ENCODE data around the gene OXCT2. TPM values are rescaled to one million over a fixed set of nuclear protein-coding genes. Genes with fewer than 3 reads are reported as not detected.
"Not testable (repeated sequence)": the region's sequence is repeated elsewhere in the genome, so short reads cannot be mapped to it uniquely, and the experiment has no call there.

OXCT2 gene
- total RNA-seq, 4 donors from 2014 or later = 5.0 to 12.2 (median 6.8) TPM

DNA sequence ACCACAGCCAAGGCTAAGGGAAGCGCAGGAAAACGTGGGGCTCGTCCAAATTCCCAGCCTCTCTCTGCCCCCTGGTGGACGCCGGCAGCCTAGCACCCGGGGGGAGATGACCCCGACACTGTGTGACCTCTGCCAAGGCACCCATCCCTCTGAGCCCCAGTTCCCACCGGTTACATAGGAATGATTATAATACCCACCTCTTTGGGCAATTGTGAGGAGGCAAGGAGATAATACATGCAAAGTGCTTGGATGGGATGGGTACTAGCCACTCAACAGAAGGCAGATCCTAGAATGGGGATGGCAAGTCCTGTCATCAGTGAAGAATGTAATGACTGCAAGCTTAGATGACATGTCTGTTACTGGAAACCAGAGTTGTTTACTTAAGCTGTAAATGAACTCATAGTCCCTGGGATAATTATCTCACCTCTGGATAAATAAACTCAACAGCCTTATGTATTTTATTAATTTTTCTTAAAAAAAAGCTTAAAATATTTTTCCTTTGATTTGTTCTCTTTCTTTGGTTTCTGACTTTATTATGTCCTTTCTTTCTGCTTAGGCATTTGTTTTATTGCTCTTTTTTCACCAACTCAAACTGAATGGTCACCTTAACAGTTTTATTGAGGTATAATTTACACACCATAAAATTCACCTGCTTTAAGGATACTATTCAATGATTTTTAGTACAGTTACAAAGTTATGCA is 28.8 kb upstream of the OXCT2 start:
- no peaks in the 10 kb centered on the region for H3K36me3 ChIP-seq
- TF ChIP-seq, protein P1, sequence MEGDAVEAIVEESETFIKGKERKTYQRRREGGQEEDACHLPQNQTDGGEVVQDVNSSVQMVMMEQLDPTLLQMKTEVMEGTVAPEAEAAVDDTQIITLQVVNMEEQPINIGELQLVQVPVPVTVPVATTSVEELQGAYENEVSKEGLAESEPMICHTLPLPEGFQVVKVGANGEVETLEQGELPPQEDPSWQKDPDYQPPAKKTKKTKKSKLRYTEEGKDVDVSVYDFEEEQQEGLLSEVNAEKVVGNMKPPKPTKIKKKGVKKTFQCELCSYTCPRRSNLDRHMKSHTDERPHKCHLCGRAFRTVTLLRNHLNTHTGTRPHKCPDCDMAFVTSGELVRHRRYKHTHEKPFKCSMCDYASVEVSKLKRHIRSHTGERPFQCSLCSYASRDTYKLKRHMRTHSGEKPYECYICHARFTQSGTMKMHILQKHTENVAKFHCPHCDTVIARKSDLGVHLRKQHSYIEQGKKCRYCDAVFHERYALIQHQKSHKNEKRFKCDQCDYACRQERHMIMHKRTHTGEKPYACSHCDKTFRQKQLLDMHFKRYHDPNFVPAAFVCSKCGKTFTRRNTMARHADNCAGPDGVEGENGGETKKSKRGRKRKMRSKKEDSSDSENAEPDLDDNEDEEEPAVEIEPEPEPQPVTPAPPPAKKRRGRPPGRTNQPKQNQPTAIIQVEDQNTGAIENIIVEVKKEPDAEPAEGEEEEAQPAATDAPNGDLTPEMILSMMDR (IDR thresholded peaks at IDR 0.05) = peak; percentile 72 to 95 (median 92)
- TF ChIP-seq POLR2A (IDR thresholded peaks at IDR 0.05) = no peak
- peaks cover 0 to 20% (median 2%) of the 10 kb centered on the region in 4 donors for H3K4me1 ChIP-seq
- H3K27me3 ChIP-seq = no peaks in the 10 kb centered on the region
- no peaks in the 10 kb centered on the region for H3K9me3 ChIP-seq
- peak overlapping the region; percentile 13 to 38 (median 30) for H3K4me3 ChIP-seq
- DNase-seq = peak; percentile 72 to 90 (median 85)
- peak overlapping the region; percentile 57 to 80 (median 70) for H3K27ac ChIP-seq

DNA sequence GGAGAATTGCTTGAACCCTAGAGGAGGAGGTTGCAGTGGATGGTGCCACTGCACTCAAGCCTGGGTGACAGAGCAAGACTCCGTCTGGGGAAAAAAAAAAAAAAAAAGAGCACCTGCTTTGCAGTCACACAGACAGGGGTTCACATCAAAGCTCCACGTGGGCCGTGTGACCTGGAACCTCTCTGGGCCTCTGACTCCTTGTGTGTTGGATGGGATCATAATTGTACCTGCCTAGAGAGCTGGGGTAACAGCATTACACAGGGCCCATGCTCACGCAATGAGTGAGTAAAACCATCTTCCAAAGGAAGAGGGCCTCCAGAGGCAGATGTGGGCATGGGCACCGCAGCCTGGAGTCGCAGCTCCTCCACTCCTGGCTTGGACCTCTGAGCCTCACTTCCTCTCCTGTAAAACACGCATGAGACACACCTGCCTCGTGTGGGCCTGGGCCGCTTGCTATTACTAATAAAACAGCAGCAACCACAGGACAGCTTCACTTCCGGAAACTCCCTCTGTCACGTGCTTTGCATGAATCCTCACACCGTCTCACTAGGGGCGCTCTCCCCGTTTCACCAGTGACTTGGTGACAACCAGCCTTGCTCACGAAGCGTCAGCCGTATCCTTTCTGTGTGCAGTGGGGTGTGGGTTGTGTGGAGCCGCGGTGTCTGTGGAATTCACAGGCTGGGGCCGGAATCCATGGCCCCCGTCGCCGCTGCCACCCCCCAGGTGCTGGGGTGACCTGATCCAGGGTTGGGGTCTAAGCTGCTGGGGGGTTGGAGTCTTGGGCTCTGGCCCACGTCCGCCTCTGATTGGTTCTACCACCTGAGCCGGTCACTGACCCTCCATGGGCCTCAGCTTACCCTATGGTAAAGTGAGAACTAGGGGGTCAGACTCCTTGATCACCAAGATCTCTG is 28.0 kb upstream of the OXCT2 start:
- H3K9me3 ChIP-seq, H3K36me3 ChIP-seq, H3K27me3 ChIP-seq: not testable (repeated sequence)
- DNase-seq = peak; percentile 87 to 97 (median 95)
- peak overlapping the region; percentile 57 to 80 (median 70) for H3K27ac ChIP-seq
- H3K4me3 ChIP-seq = peak overlapping the region; percentile 13 to 38 (median 30)
- H3K4me1 ChIP-seq = peaks cover 0 to 20% (median 2%) of the 10 kb centered on the region in 4 donors
- TF ChIP-seq POLR2A (IDR thresholded peaks at IDR 0.05) = peak; percentile 53 to 67
- TF ChIP-seq, protein P1 (IDR thresholded peaks at IDR 0.05) = peak in 4 of 6 experiments; percentile 47 to 71 (median 59)

DNA sequence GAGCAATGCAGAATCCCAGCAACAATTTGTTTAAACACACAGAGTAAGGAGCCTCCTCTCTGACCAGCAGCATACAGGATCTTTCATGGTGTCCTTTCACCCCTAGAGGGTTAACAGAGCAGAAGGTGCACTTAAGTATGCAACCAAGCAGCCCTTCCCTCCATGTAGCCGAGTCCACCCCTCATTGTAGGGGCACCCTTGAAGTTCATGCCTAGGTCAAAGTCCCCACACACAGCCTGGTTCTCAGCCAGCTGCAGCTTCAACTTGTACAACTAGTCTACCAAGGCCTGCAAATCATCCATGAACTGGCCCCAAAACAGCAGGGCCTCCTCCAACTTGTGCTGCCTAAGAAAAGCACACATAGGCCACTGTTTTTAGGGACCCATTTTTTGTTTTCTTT is 24.5 kb upstream of the OXCT2 start:
- H3K27me3 ChIP-seq = no peaks in the 10 kb centered on the region
- peaks cover 0 to 19% (median 2%) of the 10 kb centered on the region in 4 donors for H3K4me1 ChIP-seq
- no peaks in the 10 kb centered on the region for H3K36me3 ChIP-seq
- H3K4me3 ChIP-seq = no peak overlapping the region
- TF ChIP-seq, protein P1 (IDR thresholded peaks at IDR 0.05) = no peak
- TF ChIP-seq POLR2A (IDR thresholded peaks at IDR 0.05) = no peak
- H3K27ac ChIP-seq = no peak overlapping the region
- H3K9me3 ChIP-seq = no peaks in the 10 kb centered on the region
- DNase-seq = peak in 1 of 3 donors; percentile 39

DNA sequence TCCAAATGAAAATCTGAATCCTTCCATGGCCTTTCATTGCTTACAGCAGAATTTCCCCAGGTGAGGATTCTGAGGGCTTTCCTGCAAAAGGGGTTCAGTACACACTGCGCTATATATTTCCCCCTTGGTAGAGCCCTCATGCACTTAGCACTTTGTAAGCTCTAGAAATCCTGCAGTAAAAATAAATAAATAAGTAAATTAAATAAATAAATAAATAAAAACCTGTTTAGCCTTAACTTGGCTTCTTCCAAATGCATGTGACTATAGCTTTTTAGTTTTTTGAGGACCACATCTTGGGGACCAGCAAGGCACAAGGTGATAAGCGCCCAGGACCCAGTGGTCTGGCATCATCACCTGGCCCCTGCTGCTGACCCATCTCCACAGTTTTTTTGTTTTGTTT is 20.7 kb upstream of the OXCT2 start:
- no peaks in the 10 kb centered on the region for H3K36me3 ChIP-seq
- no peaks in the 10 kb centered on the region for H3K9me3 ChIP-seq
- DNase-seq = peak in 1 of 3 donors; percentile 6
- no peak overlapping the region for H3K4me3 ChIP-seq
- no peaks in the 10 kb centered on the region for H3K27me3 ChIP-seq
- no peak for TF ChIP-seq POLR2A (IDR thresholded peaks at IDR 0.05)
- TF ChIP-seq, protein P1 (IDR thresholded peaks at IDR 0.05) = no peak
- no peak overlapping the region for H3K27ac ChIP-seq
- peaks cover 0 to 12% (median 1%) of the 10 kb centered on the region in 4 donors for H3K4me1 ChIP-seq

DNA sequence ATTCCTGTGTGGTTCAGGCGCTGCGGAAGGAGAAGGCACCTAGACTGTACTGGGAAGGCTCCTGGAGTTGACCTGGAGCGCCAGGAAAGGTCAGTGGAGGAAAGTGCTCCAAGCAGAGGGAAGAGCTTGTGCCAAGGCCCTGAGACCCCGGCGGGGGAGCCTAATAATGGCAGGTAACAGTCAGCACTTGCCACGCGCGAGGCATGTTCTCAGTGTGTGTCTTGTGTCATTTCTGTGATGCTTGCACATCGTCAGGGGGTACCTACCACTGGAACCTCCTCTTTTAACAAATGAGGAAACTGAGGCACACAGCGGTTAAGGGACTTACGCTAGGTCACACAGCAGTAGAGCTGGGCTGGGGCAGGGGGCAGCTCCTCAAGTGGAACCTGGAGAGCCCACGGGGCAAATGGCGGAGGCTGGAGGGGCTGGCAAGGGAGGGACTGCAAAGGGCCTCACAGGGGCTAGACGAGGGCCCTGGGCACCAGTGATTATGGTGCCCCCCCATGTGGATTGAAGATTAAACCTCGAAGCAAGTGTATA is 18.5 kb upstream of the OXCT2 start:
- TF ChIP-seq, protein P1 (IDR thresholded peaks at IDR 0.05) = no peak
- H3K27ac ChIP-seq = peak overlapping the region in 2 of 4 donors; percentile 77 to 80
- no peak for DNase-seq

More for the DNA sequence above, 18.5 kb upstream of the OXCT2 start:
- Histone ChIP-seq H3K9me3 (no peaks in the 10 kb centered on the region), H3K4me1 (peaks cover 0 to 12% (median 1%) of the 10 kb centered on the region in 4 donors), H3K36me3 (no peaks in the 10 kb centered on the region), H3K4me3 (peak overlapping the region; percentile 68 to 83 (median 72)), H3K27me3 (no peaks in the 10 kb centered on the region)
